Measurements from ENCODE around the gene DSTN.

Gene DSTN

DNA sequence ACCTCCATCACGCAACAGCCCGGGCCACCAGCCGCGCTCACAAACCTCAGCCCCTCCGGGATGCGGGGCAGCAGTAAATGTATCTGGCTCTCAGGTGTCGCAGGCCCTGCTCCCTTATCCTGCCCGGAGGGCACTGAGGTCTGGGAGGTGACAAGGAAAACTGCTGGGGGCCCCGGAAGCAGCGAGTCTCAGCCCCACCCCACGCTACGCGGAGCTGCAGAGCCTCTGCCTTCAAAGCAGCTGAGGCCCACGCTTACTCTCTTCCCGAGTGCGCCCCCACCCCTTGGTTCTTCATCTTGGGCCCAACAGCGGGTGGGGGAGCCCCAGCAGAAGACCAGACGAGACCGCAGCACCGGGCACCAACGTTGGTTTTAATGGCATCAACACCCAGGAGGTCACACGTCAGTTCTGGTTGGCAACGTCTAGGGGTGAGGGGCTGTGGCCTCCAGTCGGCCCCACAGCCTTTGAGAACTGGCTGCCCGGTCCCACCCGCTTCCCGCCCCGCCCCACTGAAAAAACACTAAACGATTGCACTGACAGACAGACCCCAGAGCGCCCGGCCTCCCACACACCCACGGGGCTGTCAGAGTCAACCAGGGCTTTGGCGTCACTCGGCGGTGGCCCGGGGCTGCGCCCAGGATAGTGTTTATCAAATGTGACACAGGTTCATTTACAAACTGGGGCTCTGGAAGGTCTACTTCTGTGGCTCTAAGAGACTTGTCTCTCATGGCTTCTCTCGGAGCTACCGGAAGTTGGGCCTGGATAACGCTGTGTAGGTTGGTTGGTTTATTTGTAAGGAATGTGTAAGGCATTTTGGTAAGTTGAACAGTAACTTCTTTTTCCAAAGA lies 43.7 kb downstream of the DSTN start:
- no peak for FAIRE-seq

DNA sequence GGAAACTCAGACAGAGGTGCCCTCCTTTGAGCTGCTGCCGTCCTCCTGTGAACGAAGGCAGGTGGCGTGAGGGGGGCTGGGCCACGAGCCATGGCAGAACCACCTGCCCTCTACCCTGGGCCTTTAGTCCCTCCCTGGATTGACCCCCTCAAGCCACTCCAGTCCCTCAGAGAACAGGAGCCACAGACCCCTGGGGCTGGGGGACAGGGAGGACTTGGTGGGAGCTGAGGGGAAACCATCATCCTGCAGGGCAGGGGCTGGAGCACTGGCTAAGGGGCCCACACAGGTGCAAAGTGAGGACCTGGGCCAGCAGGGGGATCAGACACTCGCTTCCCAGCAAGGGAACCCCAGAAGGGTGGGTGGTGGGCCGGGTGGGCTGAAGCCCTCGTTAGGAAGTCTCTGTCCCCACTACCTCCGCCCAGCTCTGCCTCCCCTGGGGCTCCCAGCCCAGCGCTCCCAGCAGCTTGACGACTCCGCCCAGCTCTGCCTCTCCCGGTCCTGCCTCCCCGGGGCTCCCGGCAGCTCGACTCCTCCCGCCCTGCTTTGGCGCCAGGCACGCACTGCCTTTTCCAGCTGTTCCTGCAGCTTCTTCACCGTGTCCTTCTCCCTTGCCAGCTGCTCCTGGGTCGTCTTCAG lies 44.4 kb downstream of the DSTN start:
- no peak for FAIRE-seq

- FAIRE-seq = no peak
Observed at GRCh38 chr20:17614812-17615644, 45.2 kb downstream of the DSTN start.

- FAIRE-seq = no peak
Observed at GRCh38 chr20:17615645-17616479, 46.0 kb downstream of the DSTN start.

DNA sequence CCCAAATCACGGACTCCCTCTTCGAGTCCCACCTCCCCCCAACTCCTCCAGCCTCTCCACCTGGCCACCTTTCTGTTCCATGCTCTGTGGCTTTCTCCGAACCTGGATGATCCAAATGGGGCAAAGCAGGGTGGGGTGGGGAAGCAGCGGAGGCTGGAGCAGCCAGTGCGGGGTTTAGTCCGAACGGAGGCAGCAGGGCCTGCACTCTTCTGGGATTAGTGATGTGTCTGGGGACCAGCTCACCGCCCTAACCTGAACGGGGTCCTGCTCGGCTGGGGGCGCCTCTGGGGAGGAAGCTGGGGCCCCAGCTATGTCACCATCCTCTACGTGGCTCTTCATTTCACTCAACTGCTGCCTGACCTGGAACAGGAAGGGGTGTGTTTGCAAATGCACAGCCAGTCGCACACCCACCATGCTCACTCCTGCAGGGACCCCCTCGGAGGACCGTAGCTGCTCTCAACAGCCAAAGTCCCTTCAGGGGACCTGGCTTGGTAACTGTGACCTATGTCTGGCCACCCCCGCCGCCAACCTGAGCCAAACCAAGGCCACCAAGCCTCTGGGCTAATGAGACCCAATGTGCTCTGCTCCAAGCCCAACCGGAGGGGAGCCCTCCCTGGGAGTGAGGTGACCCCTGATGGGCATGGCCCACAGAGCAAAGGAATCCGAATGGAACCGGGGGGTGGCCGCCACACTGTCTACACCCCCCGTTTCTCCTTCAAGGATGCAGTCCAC lies 46.8 kb downstream of the DSTN start:
- FAIRE-seq = no peak

- no peak for FAIRE-seq
Observed at GRCh38 chr20:17617212-17617867, 47.5 kb downstream of the DSTN start.

DNA sequence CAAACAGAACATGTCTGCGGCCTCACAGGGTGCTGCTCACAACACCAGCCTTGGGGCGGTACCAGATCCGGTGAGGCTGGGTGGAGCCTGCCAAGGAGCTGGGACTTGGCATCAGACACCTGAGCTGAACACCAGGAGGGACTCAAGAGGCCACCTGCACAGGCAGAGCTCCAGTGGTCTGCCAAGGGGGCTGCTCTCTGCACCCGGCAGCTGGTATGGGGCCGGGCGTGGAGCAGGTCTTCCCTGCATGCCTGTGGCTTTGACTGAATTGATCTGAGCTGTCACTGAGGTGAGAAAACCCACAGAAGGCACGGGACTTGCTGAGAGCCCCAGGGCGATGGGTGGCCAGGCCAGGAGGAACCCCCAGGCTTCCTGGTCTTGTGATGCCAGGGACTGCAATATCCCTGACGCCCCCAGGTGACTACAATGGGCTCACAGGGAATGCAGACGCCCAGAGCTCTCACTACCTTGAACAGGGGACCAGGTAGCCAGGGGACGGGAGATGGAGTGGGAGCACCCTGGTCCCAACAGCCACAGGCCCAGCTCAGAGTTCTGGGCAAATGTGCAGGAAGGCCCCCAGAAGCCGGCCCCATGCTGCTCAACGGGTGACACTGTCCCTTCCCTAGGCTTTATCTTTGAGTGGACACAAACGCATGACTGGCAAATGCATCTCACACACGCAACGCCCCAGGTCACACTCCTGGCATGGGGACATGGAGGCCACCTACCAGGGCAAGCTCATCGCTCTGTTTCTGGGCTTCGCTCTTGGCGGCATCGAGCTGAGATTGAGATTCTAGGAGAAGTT lies 48.2 kb downstream of the DSTN start:
- no peak for FAIRE-seq

DNA sequence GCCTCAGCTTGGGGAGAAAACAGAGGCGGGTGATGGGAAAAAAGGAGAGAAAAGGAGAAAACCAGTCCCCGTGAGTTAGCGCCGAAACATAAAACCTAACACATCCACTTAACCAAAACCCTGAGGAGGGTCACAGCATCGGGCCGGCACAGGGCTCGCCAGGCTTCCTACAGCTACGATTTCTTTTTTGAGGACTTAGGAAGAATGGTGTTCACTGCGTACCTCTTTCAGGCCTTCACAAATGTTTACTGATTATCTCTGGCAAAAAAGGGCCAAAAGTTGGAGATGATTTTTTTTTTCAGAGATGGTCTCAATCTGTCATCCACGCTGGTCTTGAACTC lies 48.8 kb downstream of the DSTN start:
- no peak for FAIRE-seq

DNA sequence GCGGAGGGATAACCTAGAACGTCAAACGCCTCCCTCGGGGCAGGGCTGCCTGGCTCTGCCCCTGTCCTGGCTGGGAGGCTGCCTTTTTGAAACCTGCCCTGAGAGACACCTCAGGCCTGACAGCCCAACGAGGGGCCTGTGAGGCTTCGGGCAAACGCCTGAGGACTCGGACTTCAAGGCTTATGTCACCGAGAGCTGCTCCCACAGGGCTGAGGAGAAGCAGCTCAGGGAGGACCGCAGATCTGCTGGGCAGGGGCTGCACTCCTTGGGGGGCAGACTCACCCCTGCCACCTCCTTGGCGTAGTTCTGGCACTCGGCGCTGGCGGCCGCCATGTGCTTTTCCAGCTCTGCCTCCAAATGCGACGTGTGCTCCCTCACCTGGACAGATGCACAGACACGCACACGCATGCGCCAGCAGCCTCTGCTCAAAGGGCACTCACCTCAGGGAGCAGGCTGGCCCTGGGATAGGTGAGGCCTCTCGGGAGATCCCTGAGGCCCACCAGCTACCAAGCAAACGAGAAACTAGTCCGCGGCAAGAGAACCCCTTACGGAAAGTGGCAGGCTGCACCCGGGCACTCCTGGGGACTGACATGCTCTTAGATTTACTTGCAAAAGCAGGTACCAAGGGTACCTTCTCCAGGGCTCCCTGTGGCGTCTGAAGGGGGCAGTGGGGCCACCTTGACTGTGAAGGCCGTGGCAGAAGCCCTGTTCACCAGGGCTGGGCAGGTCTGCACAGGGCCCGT lies 49.6 kb downstream of the DSTN start:
- no peak for FAIRE-seq

DNA sequence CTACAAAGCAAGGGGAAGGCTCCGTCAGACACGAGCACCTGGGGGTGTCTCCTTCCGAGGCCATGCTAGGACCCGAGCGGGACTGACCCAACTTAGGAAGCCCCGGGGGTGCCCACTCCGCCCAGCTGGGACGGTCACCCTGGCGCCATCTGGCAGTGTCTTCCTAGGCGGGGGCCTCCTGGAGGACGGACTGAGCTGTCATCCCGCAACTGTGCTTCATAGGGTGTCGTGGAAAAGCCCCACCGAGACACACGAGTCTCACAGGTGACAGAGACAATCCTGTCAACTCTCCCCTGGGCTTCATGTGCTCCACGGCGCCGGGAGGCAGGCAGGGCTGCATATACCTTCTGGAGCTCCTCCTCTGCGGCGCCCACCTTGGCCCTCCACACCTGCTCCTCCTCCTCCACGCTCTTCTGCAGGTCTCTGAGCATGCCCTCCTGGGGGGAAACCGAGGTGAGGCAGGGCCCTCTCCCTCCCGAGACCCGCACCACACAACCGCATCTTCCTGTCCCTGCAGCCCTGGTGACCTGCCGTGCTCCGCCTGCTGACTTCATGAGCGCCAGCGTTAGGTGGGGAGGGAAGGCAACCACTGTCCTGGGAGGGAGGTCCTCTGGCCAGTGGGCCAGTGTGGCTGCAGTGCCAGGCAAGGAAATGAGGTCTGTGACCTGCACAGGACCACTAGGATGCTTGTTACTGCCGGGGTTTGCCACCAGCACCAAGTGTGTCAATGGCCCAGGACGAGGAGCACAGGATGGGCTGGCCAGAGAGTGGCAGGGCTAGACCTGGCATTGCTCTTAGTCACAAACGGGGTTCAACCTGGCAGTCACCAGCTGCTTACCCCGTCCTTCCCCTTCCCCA lies 50.7 kb downstream of the DSTN start:
- no peak for FAIRE-seq

DNA sequence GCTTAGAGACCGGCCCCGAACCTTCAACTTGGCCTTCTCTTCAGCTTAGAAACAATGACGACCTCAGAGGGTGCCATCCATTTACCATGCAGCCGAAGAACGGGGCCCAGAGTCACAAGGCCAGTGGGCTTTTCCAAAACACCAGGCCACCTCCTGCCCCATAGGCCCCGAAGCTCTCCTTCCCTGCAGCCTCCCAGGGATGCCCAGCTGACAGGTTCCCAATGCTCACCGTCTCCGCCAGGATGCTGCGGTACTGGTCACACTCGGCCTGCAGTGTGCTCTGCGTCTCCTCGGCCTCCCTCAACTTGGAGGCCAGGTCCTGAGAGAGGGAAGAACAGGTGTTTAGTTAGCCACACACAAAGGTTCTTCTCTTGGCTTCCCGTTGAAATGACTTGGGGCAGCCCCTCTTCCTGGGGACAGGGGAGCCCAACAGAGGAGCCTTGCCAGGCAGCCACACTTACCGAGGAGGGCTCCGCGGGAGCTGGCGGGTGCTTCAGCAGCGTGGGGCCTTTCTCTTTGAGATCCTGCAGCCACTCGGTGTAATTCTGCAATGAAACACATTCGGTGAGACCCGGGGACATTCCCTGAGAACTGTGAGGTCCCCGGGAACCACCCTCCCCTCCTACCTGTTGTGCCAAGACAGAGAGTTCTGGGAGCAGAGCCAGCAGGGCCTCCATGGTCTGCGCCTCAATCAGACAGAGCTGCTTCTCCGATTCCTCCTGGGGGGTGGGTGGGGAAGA lies 51.5 kb downstream of the DSTN start:
- FAIRE-seq = no peak

DNA sequence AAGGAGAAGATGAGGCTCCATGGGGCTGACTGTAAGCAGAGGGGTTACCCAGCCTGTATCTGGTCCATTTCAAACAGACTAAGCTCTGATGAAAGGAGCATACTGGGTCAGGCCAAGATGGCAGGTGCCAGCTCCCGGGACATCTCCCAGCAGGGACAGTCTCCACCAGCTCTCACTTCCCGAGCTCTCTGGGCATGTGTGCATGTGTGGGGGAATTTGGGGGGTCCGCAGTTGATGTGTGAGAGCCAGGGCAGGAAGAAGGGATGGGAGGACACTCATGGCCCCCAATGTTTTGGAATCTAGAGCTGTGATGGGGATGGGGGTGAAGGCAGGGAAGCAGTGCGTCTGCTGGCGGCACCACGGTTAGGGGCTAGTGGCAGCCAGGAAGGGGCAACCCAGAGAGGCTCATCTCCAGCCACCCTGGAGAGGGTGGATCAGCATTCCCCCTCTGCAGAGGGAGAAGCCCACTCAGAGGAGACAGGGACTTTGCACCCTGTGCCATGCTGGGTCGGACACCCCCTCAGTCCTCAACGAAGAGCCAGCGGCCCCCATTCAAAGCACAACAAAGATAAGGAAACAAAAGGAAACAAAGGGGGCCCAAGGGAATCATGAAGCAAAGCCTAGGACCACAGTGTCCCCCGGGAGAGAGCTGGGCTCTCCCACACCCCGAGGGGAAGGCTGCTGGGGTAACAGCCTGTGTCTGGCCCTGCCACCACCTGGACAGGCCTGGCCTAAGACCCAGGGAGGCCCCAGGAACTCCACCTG lies 52.4 kb downstream of the DSTN start:
- FAIRE-seq = no peak

GRCh38 chr20:17622851-17623508 lies 53.1 kb downstream of the DSTN start:
- no peak for FAIRE-seq

- no peak for FAIRE-seq
Observed at GRCh38 chr20:17624070-17624469, 54.2 kb downstream of the DSTN start.

GRCh38 chr20:17624551-17625245 lies 54.8 kb downstream of the DSTN start:
- FAIRE-seq = no peak
